Fibroblast of mammary gland (primary cell): ENCODE data around the gene PERCC1.

Experiments
- DNase-seq: peaks from one replicate; pipeline ENCODE4 v3.0.0-alpha.2; 2010; ENCODE audit warnings: low read depth
- H3K4me3 ChIP-seq: 2 replicates; pipeline ENCODE4 v1.5.1; 2011; ENCODE audit warnings: low read depth, mild to moderate bottlenecking, low read length, moderate library complexity; ENCODE audit not compliant: control insufficient read depth
- CTCF ChIP-seq: conservative IDR thresholded peaks from 2 replicates; pipeline ENCODE4 v1.5.1; 2011; ENCODE audit warnings: low read depth, low read length, inconsistent platforms; ENCODE audit not compliant: control insufficient read depth, insufficient read depth

Gene PERCC1

DNA sequence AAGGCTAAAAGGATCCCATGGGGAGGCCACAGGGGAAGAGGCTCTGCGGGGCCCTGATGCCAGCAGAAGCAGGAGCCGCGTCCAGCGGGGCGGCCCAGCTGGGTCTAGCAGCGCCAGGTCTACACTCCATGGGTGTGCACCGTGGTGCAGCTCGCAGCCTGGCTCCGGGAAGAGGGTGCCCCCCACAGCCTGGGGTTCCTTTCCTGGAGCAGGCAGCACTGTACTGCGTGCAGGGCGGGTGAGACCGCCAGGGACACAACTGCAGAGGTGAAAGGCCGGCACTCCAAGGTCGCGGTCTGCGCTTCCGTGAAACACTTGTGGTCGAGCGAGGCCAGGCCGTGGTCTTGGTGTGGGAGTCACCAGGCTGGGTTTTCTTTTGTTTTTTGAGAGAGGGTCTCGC is 20.0 kb downstream of the PERCC1 start:
- TF ChIP-seq CTCF: no peak
- no peak for DNase-seq
- no peak overlapping the region for H3K4me3 ChIP-seq

DNA sequence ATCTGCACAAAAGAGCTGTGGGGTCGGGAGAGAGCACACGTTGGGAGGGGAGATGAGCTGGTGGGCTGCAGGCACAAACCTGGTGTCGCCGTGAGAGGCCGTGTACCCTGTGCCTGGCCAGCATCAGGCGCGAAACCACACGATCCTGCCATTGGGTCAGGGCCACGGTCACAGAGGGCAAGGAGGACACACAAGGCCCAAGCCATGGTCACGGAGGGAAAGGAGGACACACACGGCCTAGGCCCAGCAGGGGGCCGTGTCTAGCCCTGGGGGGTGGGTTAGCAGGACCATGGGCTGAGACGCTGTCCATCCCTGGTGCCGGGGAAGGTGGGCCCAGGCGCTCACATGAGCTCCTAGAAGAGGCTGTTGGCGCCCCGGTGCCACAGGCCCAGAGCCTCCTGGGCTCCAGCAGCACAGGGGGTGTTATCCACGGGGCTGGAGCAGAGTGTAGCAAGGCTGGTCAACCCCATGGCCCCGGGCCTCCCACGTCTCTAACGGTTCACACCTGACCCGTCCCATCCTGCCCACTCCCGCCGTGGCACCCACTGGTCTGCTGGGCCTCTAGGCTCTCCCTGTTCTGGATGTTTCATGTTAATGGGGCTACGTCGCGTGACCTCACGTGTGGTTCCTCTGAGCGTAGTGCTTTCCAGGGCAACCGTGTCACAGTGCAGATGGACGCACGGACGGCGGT is 21.0 kb downstream of the PERCC1 start:
- DNase-seq: no peak
- no peak for TF ChIP-seq CTCF
- H3K4me3 ChIP-seq: no peak overlapping the region

DNA sequence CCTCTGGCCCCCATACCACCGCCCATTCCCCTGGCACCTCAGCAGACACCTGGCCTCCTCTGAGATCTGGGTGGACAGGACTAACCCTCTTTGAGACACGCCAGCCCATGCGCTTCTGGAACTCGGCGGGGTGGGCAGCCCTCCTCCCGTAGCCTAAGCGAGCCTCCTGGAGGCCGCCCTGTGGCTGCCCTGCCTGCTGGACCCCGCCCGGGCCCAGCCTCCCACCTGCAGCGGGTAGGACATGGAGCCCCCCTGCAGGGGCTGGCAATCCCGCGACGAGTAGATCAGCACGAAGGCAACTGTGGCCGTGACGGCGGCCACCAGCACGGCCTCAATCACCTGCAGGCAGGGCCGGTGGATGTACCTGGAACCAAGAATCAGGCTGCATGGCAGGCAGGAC is 21.7 kb downstream of the PERCC1 start:
- DNase-seq: no peak
- TF ChIP-seq CTCF: no peak
- no peak overlapping the region for H3K4me3 ChIP-seq

GRCh38 chr16:1453316-1453715 is 22.4 kb downstream of the PERCC1 start:
- TF ChIP-seq CTCF: no peak
- no peak for DNase-seq
- H3K4me3 ChIP-seq: no peak overlapping the region

DNA sequence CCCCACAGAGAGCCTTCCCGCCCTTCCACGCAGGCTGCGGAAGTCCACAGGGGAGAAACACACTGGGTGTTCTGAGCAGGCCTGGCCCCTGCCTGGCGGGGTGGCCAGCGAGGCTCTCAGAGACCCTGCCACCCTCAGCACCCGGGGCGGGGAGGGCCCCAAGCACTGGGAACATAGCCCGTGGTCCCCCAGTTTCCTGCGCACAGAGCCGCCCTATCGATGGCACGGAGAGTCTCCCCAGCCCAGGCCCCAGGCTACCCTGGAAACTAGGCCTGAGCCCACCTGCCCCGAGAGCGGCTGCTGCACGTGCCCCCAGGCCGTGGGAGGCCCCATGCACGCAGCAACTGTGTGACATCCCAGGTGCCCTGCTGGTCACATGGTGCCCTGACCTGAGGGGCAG is 23.7 kb downstream of the PERCC1 start:
- H3K4me3 ChIP-seq: no peak overlapping the region
- DNase-seq: no peak
- TF ChIP-seq CTCF: no peak

DNA sequence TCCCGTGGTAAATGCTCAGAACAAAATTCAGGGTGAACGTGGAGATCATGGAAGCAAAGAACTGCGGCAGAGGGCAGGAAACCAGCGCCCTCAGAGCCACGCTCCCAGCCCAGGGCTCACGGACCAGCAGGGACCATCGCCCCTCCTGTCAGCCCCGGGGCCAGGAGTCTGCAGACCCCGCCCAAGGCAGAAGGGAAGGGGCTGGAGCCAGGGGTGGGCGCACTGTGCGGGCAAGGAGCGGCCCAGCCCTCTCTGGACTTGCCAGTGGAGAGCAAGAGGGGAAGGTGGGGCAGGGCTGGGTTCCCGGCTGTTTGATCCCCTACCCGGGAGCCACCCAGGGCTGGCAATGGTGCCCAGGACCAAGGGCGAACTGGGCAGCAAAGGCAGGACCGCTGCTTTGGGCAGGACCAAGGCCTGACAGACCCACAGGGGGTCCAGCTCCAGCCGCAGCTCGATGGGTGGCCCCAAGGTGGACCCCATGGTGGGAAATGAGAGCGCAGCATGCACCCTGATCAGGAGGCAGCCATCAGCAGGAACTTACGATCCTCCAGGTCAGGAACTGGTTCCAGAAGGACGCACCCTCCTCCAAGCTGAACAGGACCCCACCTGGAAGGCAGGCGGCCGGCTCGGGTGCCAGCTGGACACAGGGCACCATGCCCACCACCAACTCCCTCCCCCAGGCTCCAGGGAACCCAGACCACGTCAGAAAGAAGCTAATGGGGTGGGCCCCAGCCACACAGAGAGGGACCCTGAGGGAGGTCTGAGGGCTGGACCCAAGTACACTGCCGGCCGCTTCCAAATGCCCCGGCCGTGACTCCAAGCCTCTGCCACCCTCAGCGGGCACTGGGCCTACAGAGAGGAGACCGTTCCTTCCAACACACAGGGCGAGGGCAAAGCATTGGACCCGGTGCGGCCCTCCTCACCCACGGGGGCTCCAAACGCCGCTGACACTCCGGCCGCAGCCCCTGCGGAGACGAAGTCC is 24.6 kb downstream of the PERCC1 start:
- TF ChIP-seq CTCF: no peak
- H3K4me3 ChIP-seq: no peak overlapping the region
- DNase-seq: no peak
